ENCODE data around the gene DCAF11. TPM values are rescaled to one million over a fixed set of nuclear protein-coding genes. Genes with fewer than 3 reads are reported as not detected.

Gene DCAF11
- total and polyA plus RNA-seq, 4 experiments from 2014 or later: 71.5 to 93.4 (median 75.4) TPM

DNA sequence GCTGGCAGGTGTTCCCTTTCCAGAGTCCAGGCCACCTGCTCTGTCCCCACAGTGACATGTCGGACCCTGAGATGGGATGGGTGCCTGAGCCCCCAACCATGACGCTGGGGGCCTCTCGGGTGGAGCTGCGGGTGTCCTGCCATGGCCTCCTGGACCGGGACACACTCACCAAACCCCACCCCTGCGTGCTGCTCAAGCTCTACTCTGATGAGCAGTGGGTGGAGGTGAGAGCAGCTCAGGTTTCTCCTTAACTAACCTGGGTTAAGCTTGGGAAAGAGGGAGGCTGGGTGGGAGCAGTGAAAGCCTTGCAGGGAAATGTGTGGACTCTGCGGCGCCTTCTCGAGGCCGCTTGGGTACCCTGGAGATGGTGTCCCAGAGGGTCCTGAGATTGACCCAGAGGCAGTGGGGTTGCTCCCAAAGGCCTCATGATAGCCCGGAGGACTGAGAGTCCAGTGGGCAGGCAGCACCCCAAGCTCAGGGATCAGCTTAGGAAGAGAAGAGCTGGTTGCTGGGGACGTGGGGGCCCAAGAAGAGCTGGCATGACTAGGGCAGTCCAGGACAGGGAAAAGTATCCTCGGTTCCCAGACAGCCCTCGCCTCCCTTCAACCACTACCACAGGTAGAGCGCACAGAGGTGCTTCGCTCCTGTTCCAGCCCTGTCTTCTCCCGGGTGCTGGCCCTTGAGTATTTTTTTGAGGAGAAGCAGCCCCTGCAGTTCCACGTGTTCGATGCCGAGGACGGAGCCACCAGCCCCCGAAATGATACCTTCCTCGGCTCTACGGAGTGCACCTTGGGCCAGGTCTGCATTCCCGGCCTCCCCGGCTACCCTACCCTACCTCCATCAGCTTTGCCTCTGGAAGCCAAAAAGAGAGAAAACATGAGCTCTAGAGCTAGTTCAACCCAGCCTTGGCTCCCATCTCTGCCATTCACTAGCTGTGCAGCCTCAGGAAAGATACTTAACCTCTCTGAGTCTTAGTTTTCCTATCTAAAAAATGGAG, 41.4 kb upstream of the DCAF11 start:
- Histone ChIP-seq H3K36me3 (ENCODE audit: insufficient read depth, low read length) (no peaks in the 10 kb centered on the region), H3K27me3 (ENCODE audit: insufficient read depth, low read length) (no peaks in the 10 kb centered on the region), H3K4me1 (ENCODE audit: insufficient read depth, low read length) (no peaks in the 10 kb centered on the region), H3K9me3 (ENCODE audit: control insufficient read depth in 1 of 2, low read length in 2 of 2) (no peaks in the 10 kb centered on the region), H3K27ac (ENCODE audit: low read depth, low read length) (no peak overlapping the region), H3K4me3 (ENCODE audit: low read length in 2 of 2) (no peak overlapping the region)
- Mint-ChIP-seq H3K4me1 (peaks cover 0 to 2% (median 0%) of the 10 kb centered on the region in 4 donors), H3K36me3 (no peaks in the 10 kb centered on the region), H3K9me3 (no peaks in the 10 kb centered on the region), H3K27me3 (peaks cover 7 to 14% of the 10 kb centered on the region in 2 donors), H3K4me3 (no peak overlapping the region), H3K27ac (no peak overlapping the region)
- intact Hi-C loops (cut with micrococcal nuclease): no loop called here
- CTCF ChIA-PET (ENCODE audit: partially characterized antibody): interaction anchor here (12.1 kb wide), 1 partner anchor 20 kb away, joined by 168 read pairs; the partner anchor contains the start of gene PCK2
- POLR2A ChIA-PET (ENCODE audit: partially characterized antibody): interaction anchor here (0.7 kb wide), 1 partner anchor 8 kb away, joined by 3 read pairs; no protein-coding TSS in a partner anchor
- DNase-seq: no peak

DNA sequence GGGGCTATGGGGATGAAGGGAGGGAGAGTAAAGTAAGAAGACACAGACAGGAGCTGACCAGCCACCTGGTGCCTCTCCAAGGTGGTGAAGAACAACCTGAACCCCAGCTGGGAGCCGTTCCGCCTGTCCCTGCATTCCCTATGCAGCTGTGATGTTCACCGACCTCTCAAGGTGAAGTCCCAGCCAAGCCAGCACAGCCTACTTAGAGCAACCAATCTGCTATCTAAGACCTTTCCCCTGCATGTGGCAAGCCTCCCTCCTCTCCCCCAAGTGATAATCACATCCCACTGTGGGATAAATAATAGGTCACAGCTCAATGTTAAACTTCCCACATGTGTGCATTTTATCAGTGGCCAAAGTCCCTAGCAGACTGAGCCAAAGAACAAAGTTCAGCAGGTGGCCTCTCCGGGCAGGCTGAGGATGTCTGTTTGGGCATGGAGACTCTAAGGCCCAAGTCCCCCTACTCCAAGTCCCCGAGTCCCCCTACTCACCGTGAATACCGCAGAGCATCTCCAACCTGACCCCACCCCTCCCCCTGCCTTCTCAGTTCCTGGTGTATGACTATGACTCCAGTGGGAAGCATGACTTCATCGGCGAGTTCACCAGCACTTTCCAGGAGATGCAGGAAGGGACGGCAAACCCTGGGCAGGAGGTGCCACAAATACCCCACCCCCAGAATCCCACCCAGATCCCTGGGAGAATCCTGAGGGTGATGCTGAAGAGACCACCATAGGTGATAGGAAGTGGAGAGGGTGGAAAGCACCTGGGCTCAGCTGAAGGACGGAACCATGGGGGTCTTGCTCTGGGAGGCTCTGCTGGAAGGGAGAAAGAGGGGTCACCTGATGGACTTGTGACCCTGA, 39.7 kb upstream of the DCAF11 start:
- Mint-ChIP-seq H3K4me1 (peaks cover 0 to 5% (median 3%) of the 10 kb centered on the region in 4 donors), H3K27ac (peak overlapping the region in 2 of 7 donors; percentile 42 to 43), H3K4me3 (no peak overlapping the region), H3K27me3 (peaks cover 5 to 11% of the 10 kb centered on the region in 2 donors), H3K36me3 (no peaks in the 10 kb centered on the region), H3K9me3 (no peaks in the 10 kb centered on the region)
- no peak for DNase-seq
- CTCF ChIA-PET (ENCODE audit: partially characterized antibody): interaction anchor here (0.7 to 12.1 kb wide), 3 partner anchors 19 to 87 kb away, joined by 3 to 168 read pairs (median 9); partner anchors contain the start of genes IRF9 and PCK2
- intact Hi-C loops (cut with micrococcal nuclease): no loop called here
- H3K27ac ChIP-seq (ENCODE audit: low read depth, low read length): no peak overlapping the region
- no peaks in the 10 kb centered on the region for H3K4me1 ChIP-seq (ENCODE audit: insufficient read depth, low read length)
- no peaks in the 10 kb centered on the region for H3K36me3 ChIP-seq (ENCODE audit: insufficient read depth, low read length)
- H3K27me3 ChIP-seq (ENCODE audit: insufficient read depth, low read length): no peaks in the 10 kb centered on the region
- no peaks in the 10 kb centered on the region for H3K9me3 ChIP-seq (ENCODE audit: control insufficient read depth in 1 of 2, low read length in 2 of 2)
- no peak overlapping the region for H3K4me3 ChIP-seq (ENCODE audit: low read length in 2 of 2)
- POLR2A ChIA-PET (ENCODE audit: partially characterized antibody): interaction anchor here (0.9 kb wide), 1 partner anchor 39 kb away, joined by 4 read pairs; the partner anchor contains the start of genes DCAF11 and NRL

DNA sequence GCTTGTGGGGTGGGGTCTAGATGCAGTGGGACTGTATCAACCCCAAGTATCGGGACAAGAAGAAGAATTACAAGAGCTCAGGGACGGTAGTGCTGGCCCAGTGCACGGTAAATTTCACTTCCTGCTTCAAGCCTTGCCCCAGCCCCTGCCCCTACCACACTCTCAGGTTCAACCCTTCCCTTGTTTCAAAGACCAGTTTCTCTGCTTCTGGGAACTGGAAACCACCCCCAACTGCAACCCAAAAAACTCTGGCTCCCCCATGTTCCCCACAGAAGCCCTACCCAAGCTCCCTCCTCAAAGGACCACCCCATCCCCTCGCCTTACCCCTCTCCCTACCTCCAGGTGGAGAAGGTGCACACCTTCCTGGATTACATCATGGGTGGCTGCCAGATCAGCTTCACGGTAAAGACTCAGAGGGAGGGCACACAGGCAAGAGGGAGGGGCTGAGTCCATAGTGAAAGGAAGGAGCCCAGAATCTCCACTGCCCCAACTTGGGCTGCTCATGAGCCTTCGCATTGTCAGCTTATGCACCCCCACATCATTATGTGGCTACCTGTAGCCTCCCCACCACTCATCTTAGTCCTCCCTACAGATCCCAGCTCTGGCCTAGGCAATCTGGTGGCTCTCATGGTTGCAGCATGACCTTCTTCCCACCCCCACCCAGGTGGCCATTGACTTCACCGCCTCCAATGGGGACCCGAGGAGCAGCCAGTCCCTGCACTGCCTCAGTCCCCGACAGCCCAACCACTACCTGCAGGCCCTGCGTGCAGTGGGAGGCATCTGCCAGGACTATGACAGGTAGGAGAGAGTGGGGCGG, 38.9 kb upstream of the DCAF11 start:
- Mint-ChIP-seq H3K9me3 (no peaks in the 10 kb centered on the region), H3K36me3 (no peaks in the 10 kb centered on the region), H3K4me1 (peaks cover 5 to 11% (median 6%) of the 10 kb centered on the region in 4 donors), H3K4me3 (no peak overlapping the region), H3K27ac (no peak overlapping the region), H3K27me3 (peaks cover 3 to 4% of the 10 kb centered on the region in 2 donors)
- no peaks in the 10 kb centered on the region for H3K27me3 ChIP-seq (ENCODE audit: insufficient read depth, low read length)
- H3K36me3 ChIP-seq (ENCODE audit: insufficient read depth, low read length): no peaks in the 10 kb centered on the region
- H3K27ac ChIP-seq (ENCODE audit: low read depth, low read length): no peak overlapping the region
- H3K9me3 ChIP-seq (ENCODE audit: control insufficient read depth in 1 of 2, low read length in 2 of 2): no peaks in the 10 kb centered on the region
- CTCF ChIA-PET (ENCODE audit: partially characterized antibody): interaction anchor here (0.7 to 12.1 kb wide), 4 partner anchors 17 to 86 kb away, joined by 3 to 168 read pairs (median 8); partner anchors contain the start of genes IRF9 and PCK2
- peaks cover 7% of the 10 kb centered on the region for H3K4me1 ChIP-seq (ENCODE audit: insufficient read depth, low read length)
- intact Hi-C loops (cut with micrococcal nuclease): no loop called here
- no peak overlapping the region for H3K4me3 ChIP-seq (ENCODE audit: low read length in 2 of 2)
- POLR2A ChIA-PET (ENCODE audit: partially characterized antibody): interaction anchor here (0.9 to 1.5 kb wide), 2 partner anchors 38 to 71 kb away, joined by 3 to 4 read pairs; partner anchors contain the start of genes DCAF11, NRL and PSME2
- DNase-seq: no peak

GRCh38 chr14:24076302-24076601, 38.3 kb upstream of the DCAF11 start:
- no peaks in the 10 kb centered on the region for H3K27me3 Mint-ChIP-seq

GRCh38 chr14:24077086-24077485, 37.5 kb upstream of the DCAF11 start:
- Histone ChIP-seq H3K36me3 (ENCODE audit: insufficient read depth, low read length) (no peaks in the 10 kb centered on the region), H3K4me3 (ENCODE audit: low read length in 2 of 2) (no peak overlapping the region), H3K27me3 (ENCODE audit: insufficient read depth, low read length) (no peaks in the 10 kb centered on the region), H3K9me3 (ENCODE audit: control insufficient read depth in 1 of 2, low read length in 2 of 2) (no peaks in the 10 kb centered on the region), H3K4me1 (ENCODE audit: insufficient read depth, low read length) (peaks cover 14% of the 10 kb centered on the region), H3K27ac (ENCODE audit: low read depth, low read length) (no peak overlapping the region)
- Mint-ChIP-seq H3K36me3 (no peaks in the 10 kb centered on the region), H3K4me3 (no peak overlapping the region), H3K27ac (peak overlapping the region in 1 of 7 donors; percentile 74), H3K27me3 (no peaks in the 10 kb centered on the region), H3K9me3 (no peaks in the 10 kb centered on the region), H3K4me1 (peaks cover 8 to 21% (median 13%) of the 10 kb centered on the region in 4 donors)
- CTCF ChIA-PET (ENCODE audit: partially characterized antibody): interaction anchor here (1.9 to 12.1 kb wide), 3 partner anchors 16 to 32 kb away, joined by 8 to 168 read pairs (median 8); partner anchors contain the start of gene PCK2
- DNase-seq: no peak
- POLR2A ChIA-PET (ENCODE audit: partially characterized antibody): interaction anchor here (1.5 kb wide), 1 partner anchor 70 kb away, joined by 3 read pairs; the partner anchor contains the start of gene PSME2
- intact Hi-C loops (cut with micrococcal nuclease): no loop called here

More at GRCh38 chr14:24076302-24076601, 38.3 kb upstream of the DCAF11 start:
- Mint-ChIP-seq H3K27ac (peak overlapping the region in 1 of 7 donors; percentile 22), H3K4me3 (no peak overlapping the region), H3K9me3 (no peaks in the 10 kb centered on the region), H3K36me3 (no peaks in the 10 kb centered on the region), H3K4me1 (peaks cover 6 to 16% (median 9%) of the 10 kb centered on the region in 4 donors)
- intact Hi-C loops (cut with micrococcal nuclease): no loop called here
- Histone ChIP-seq H3K9me3 (ENCODE audit: control insufficient read depth in 1 of 2, low read length in 2 of 2) (no peaks in the 10 kb centered on the region), H3K27me3 (ENCODE audit: insufficient read depth, low read length) (no peaks in the 10 kb centered on the region), H3K4me3 (ENCODE audit: low read length in 2 of 2) (no peak overlapping the region), H3K36me3 (ENCODE audit: insufficient read depth, low read length) (no peaks in the 10 kb centered on the region), H3K4me1 (ENCODE audit: insufficient read depth, low read length) (peaks cover 10% of the 10 kb centered on the region), H3K27ac (ENCODE audit: low read depth, low read length) (no peak overlapping the region)
- ChIA-PET POLR2A (ENCODE audit: partially characterized antibody) (interaction anchor here (1.5 kb wide), 1 partner anchor 70 kb away, joined by 3 read pairs; the partner anchor contains the start of gene PSME2), CTCF (ENCODE audit: partially characterized antibody) (interaction anchor here (1.9 to 12.1 kb wide), 3 partner anchors 17 to 33 kb away, joined by 8 to 168 read pairs (median 8); partner anchors contain the start of gene PCK2)
- DNase-seq: no peak

DNA sequence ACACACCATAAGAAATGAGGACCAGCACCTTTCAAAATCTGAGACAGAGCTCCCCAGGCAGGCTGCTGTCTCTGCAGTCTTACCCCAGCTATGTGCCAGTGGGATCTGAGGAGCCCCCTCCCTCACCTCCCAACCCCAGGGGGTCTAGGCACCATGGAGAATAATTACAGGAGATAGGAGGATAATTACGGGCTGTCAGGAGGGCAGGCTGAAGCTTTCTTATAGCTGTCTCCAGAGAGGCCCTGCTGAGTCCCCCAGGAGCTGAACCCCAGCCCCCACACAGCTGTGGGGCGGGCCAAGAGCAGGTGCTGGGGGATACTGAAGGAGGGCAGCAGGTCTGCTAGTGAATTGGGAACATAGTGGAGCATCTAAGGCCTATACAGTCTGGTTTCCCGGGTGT, 36.4 kb upstream of the DCAF11 start:
- H3K27ac ChIP-seq (ENCODE audit: low read depth, low read length): no peak overlapping the region
- peaks cover 10 to 27% (median 15%) of the 10 kb centered on the region in 4 donors for H3K4me1 Mint-ChIP-seq
- intact Hi-C loops (cut with micrococcal nuclease): no loop called here
- H3K9me3 ChIP-seq (ENCODE audit: control insufficient read depth in 1 of 2, low read length in 2 of 2): no peaks in the 10 kb centered on the region
- peaks cover 14% of the 10 kb centered on the region for H3K4me1 ChIP-seq (ENCODE audit: insufficient read depth, low read length)
- no peaks in the 10 kb centered on the region for H3K27me3 ChIP-seq (ENCODE audit: insufficient read depth, low read length)
- ChIA-PET CTCF (ENCODE audit: partially characterized antibody) (interaction anchor here (3.2 to 12.1 kb wide), 3 partner anchors 15 to 31 kb away, joined by 8 to 168 read pairs (median 85); partner anchors contain the start of gene PCK2), POLR2A (ENCODE audit: partially characterized antibody) (no interaction called here)
- no peak overlapping the region for H3K4me3 ChIP-seq (ENCODE audit: low read length in 2 of 2)
- no peaks in the 10 kb centered on the region for H3K9me3 Mint-ChIP-seq
- no peak for DNase-seq
- H3K27me3 Mint-ChIP-seq: no peaks in the 10 kb centered on the region
- no peaks in the 10 kb centered on the region for H3K36me3 ChIP-seq (ENCODE audit: insufficient read depth, low read length)
- peak overlapping the region in 2 of 7 donors; percentile 30 to 50 for H3K27ac Mint-ChIP-seq
- H3K36me3 Mint-ChIP-seq: no peaks in the 10 kb centered on the region
- H3K4me3 Mint-ChIP-seq: no peak overlapping the region

All from CD4-positive, alpha-beta memory T cell (primary cell).